GM12878 (cell line): ENCODE data around the gene KDM4C. TPM values are rescaled to one million over a fixed set of nuclear protein-coding genes. Genes with fewer than 3 reads are reported as not detected.
A peak's percentile ranks its signal among the peaks of the same experiment; 100 is the strongest.

ENCODE experiments used
- ATAC-seq: fragments of 200-7000 bp; cut with Tn5 transposase; 3 replicates; pipeline ENCODE4 v1.9.1; 2020; ENCODE audit warnings: mild to moderate bottlenecking, moderate library complexity
- BruUV-seq: library from RNA; stranded (reverse); fragments of 400-500 nt; replicated peaks from 2 replicates; lab custom pipeline; 2021; lab: Mats Ljungman, UMichigan
- CTCF ChIA-PET: fragments of 300-600 bp; sonication (Branson Sonifier 250); formaldehyde crosslinking; extraction: SDS; loops from one replicate; lab custom pipeline; 2021; ENCODE audit warnings: inconsistent platforms; lab: Yijun Ruan, JAX
- POLR2A ChIA-PET: fragments of 350-600 bp; formaldehyde crosslinking; extraction: SDS; loops from one replicate; lab custom pipeline; 2021; ENCODE audit warnings: inconsistent platforms; lab: Charles Lee
- RAD21 ChIA-PET: fragments of 300-600 bp; sonication (Branson Sonifier 250); formaldehyde crosslinking; loops from one replicate; lab custom pipeline; 2023; ENCODE audit warnings: antibody characterized with exemption; ENCODE audit not compliant: unreplicated experiment; lab: Charles Lee
- SMC1A ChIA-PET: fragments of 300-600 bp; sonication (Branson Sonifier 250); formaldehyde crosslinking; loops from one replicate; lab custom pipeline; 2023; ENCODE audit not compliant: unreplicated experiment, uncharacterized antibody; lab: Charles Lee
- DNase-seq: peaks from one replicate; pipeline ENCODE4 v3.0.0-alpha.2; 2011; ENCODE audit warnings: low read depth, low spot score
- FAIRE-seq: peaks from 3 replicates; lab custom pipeline; 2011; peaks lifted over from hg19 to GRCh38; lab: Jason Lieb, UNC
- H2AFZ ChIP-seq: 2 replicates; pipeline ENCODE4 v1.6.0; 2011; ENCODE audit warnings: low read depth, low read length, control low read depth; ENCODE audit not compliant: control insufficient read depth
- H3K27ac ChIP-seq: 2 replicates; pipeline ENCODE4 v1.5.1; 2011; ENCODE audit warnings: control low read depth; ENCODE audit not compliant: control insufficient read depth, insufficient read depth
- H3K27me3 ChIP-seq, 2 experiments: replicated peaks in 1 of 2; 2 replicates each; pipeline versions ENCODE4 v1.6.0 to v1.6.1; 2011; ENCODE audit warnings: low read length in 1 of 2; ENCODE audit not compliant: control insufficient read depth in 2 of 2, insufficient read depth in 2 of 2
- H3K36me3 ChIP-seq, 2 experiments: 2 replicates each; pipeline ENCODE4 v1.5.1; 2011; ENCODE audit warnings: low read length in 1 of 2; ENCODE audit not compliant: control insufficient read depth in 2 of 2, insufficient read depth in 2 of 2
- H3K4me1 ChIP-seq: 2 replicates; pipeline ENCODE4 v1.6.1; 2011; ENCODE audit warnings: mild to moderate bottlenecking, low read length, moderate library complexity, mixed read lengths; ENCODE audit not compliant: control insufficient read depth, insufficient read depth
- H3K4me2 ChIP-seq: 2 replicates; pipeline ENCODE4 v1.6.0; 2011; ENCODE audit warnings: control low read depth; ENCODE audit not compliant: control insufficient read depth, insufficient read depth
- H3K4me3 ChIP-seq: fragments of 200-600 bp; sonication (generic); 2 replicates; pipeline ENCODE4 v1.5.1; 2016
- H3K79me2 ChIP-seq: 2 replicates; pipeline ENCODE4 v1.6.0; 2011; ENCODE audit warnings: low read length; ENCODE audit not compliant: control insufficient read depth, insufficient read depth
- H3K9ac ChIP-seq: 2 replicates; pipeline ENCODE4 v1.8.0; 2011; ENCODE audit warnings: low read length, control low read depth, mixed read lengths; ENCODE audit not compliant: control insufficient read depth, insufficient read depth
- H3K9me3 ChIP-seq: replicated peaks from 3 replicates; pipeline ENCODE4 v1.5.1; 2011; ENCODE audit warnings: mild to moderate bottlenecking, low read length; ENCODE audit not compliant: control insufficient read depth, insufficient read depth
- H4K20me1 ChIP-seq: 2 replicates; pipeline ENCODE4 v1.6.0; 2011; ENCODE audit not compliant: control insufficient read depth, insufficient read depth
- DPF2 ChIP-seq: fragments of 450-650 bp; IDR thresholded peaks from 2 replicates; pipeline ENCODE4 v1.6.1; 2017; ENCODE audit warnings: mild to moderate bottlenecking
- IKZF2 ChIP-seq, 2 experiments: fragments of 450-650 bp; IDR thresholded peaks; 2 replicates each; pipeline ENCODE4 v1.6.1; 2017; ENCODE audit warnings: mild to moderate bottlenecking in 2 of 2, moderate library complexity in 2 of 2
- MAX ChIP-seq: IDR thresholded peaks from 2 replicates; pipeline ENCODE4 v1.6.1; 2012; ENCODE audit warnings: low read depth, low read length, improper control_type of control experiment
- NFYB ChIP-seq: IDR thresholded peaks from 2 replicates; pipeline ENCODE4 v1.6.1; 2011; ENCODE audit warnings: low read depth, mild to moderate bottlenecking, low read length, improper control_type of control experiment, moderate library complexity; ENCODE audit not compliant: insufficient read depth
- SPI1 ChIP-seq: IDR thresholded peaks from 2 replicates; pipeline ENCODE4 v1.6.1; 2011; ENCODE audit warnings: low read depth, mild to moderate bottlenecking, low read length, moderate library complexity, borderline replicate concordance; ENCODE audit not compliant: insufficient read depth
- ZBED1 ChIP-seq: IDR thresholded peaks from 2 replicates; pipeline ENCODE4 v1.6.1; 2016; ENCODE audit warnings: borderline replicate concordance
- ZNF622 ChIP-seq: fragments of 450-650 bp; IDR thresholded peaks from 2 replicates; pipeline ENCODE4 v1.6.1; 2017; ENCODE audit warnings: mild to moderate bottlenecking, inconsistent platforms
- WGBS: methylation state at CpG from one replicate; pipeline ENCODE4 v1.1.6; 2016; ENCODE audit warnings: low lambda C conversion rate; ENCODE audit not compliant: insufficient replicate concordance, insufficient coverage; ENCODE audit errors: missing lambda C conversion rate; 5-methylcytosine and 5-hydroxymethylcytosine counted together
- in situ Hi-C: fragments of 300-500 bp; cut with MboI; formaldehyde crosslinking; loops from 9 replicates; pipeline ENCODE4 v1.14.3; 2018; ENCODE audit warnings: mixed read lengths
- intact Hi-C: fragments of 100-400 bp; cut with micrococcal nuclease; formaldehyde crosslinking; loops from one replicate; pipeline ENCODE4 v1.14.2; 2022; ENCODE audit not compliant: unreplicated experiment
- polyA plus RNA-seq, 11 experiments: library from polyadenylated mRNA; depleted of rRNA in 4 of 11; unstranded in 6 of 11; stranded (reverse) in 5 of 11; fragments of >200 nt; fragmentation: Nextera tagmentation in 4 of 11; fragmentation: Illumina TruSeq in 1 of 11; extraction: Ambion mirVana in 4 of 11; extraction: Trizol in 1 of 11; gene quantifications; 1 replicate in 1 of 11; 2 replicates in 10 of 11; pipeline versions ENCODE4 v1.2.1 to v1.2.3, GENCODE V29; 2011 to 2016; ENCODE audit warnings: inconsistent platforms in 2 of 11, missing spikeins in 2 of 11, low read depth in 1 of 11
- total RNA-seq, 4 experiments: library from RNA; depleted of rRNA in 3 of 4; stranded (reverse); fragments of >200 nt in 3 of 4; fragmentation: Illumina TruSeq in 1 of 4; extraction: Trizol in 1 of 4; gene quantifications; 2 replicates each; pipeline versions ENCODE4 v1.2.1 to v1.2.3, GENCODE V29; 2013 to 2021
- TF ChIP-seq, protein P1 (sequence below): fragments of 450-650 bp; conservative IDR thresholded peaks from 2 replicates; pipeline ENCODE4 v1.6.1; 2017; ENCODE audit warnings: mild to moderate bottlenecking, moderate library complexity

The KDM4C gene
- total and polyA plus RNA-seq, 10 of the 15 experiments (the other 5 are each of a cell fraction or from before 2014, with no cell fraction given) = 6.8 to 41.2 (median 20.1) TPM

DNA sequence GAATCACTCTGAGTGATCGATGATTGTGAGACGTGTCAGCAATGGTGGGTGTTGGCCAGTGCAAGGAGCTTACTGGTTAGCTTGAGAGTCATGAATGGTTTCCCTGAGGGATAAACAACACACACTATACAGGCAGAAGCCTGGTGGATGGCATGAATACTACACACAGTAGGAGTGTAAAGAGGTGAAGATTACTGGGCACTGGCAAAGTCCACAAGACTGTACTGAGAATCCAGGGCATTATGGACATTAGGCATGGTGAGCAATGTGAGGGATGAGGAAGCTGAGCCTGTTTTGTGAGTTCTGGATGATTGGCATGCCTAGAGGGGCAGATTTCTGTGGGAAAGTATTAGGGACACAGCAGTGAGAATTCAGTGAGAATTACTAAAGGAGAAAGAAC is 71.3 kb downstream of the KDM4C start:
- ATAC-seq (peak; percentile 56), DNase-seq (no peak), FAIRE-seq (no peak)
- TF ChIP-seq MAX (no peak), DPF2 (no peak), NFYB (no peak), IKZF2 (IDR thresholded peaks at IDR 0.05) (no peak), ZBED1 (no peak), ZNF622 (no peak), SPI1 (no peak)
- TF ChIP-seq, protein P1, sequence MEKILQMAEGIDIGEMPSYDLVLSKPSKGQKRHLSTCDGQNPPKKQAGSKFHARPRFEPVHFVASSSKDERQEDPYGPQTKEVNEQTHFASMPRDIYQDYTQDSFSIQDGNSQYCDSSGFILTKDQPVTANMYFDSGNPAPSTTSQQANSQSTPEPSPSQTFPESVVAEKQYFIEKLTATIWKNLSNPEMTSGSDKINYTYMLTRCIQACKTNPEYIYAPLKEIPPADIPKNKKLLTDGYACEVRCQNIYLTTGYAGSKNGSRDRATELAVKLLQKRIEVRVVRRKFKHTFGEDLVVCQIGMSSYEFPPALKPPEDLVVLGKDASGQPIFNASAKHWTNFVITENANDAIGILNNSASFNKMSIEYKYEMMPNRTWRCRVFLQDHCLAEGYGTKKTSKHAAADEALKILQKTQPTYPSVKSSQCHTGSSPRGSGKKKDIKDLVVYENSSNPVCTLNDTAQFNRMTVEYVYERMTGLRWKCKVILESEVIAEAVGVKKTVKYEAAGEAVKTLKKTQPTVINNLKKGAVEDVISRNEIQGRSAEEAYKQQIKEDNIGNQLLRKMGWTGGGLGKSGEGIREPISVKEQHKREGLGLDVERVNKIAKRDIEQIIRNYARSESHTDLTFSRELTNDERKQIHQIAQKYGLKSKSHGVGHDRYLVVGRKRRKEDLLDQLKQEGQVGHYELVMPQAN = no peak
- Histone ChIP-seq H3K36me3 (peaks cover 0 to 7% of the 10 kb centered on the region in 2 experiments; a peak in 1 of 4 replicates), H2AFZ (no peak overlapping the region), H3K79me2 (no peaks in the 10 kb centered on the region), H4K20me1 (no peaks in the 10 kb centered on the region), H3K4me2 (no peak overlapping the region), H3K4me3 (no peak overlapping the region), H3K27ac (no peak overlapping the region), H3K27me3 (no peaks in the 10 kb centered on the region), H3K9me3 (no peaks in the 10 kb centered on the region), H3K4me1 (no peaks in the 10 kb centered on the region), H3K9ac (no peak overlapping the region)
- RAD21 ChIA-PET = interaction anchor here (0.9 kb wide), 1 partner anchor 70 kb away, joined by 3 read pairs; no protein-coding TSS in a partner anchor
- SMC1A ChIA-PET = interaction anchor here (0.6 to 1.2 kb wide), 3 partner anchors 9 to 11 kb away, joined by 3 to 5 read pairs (median 5); no protein-coding TSS in a partner anchor
- intact Hi-C loops = loop anchor here (5.0 kb wide), 2 partner anchors 208 to 223 kb away; no protein-coding TSS in a partner anchor
- in situ Hi-C loops = no loop called here
- POLR2A ChIA-PET = no interaction called here
- BruUV-seq = TSS peak; percentile 45
- CTCF ChIA-PET = interaction anchor here (1.2 kb wide), 1 partner anchor 10 kb away, joined by 5 read pairs; no protein-coding TSS in a partner anchor
- 98% methylated on average over 2 of the region's 2 CpGs for WGBS
